ENCODE measurements around the gene TRRAP. TPM values are rescaled to one million over a fixed set of nuclear protein-coding genes. Genes with fewer than 3 reads are reported as not detected.

The TRRAP gene
- total RNA-seq, 1 experiment from 2014 or later, result 55.8 TPM

- BruUV-seq (replicated peaks), result no TSS peak
- Histone ChIP-seq H3K79me2 (ENCODE audit: low read depth) (no peaks in the 10 kb centered on the region), H3K36me3 (ENCODE audit: low read depth) (peaks cover 31% of the 10 kb centered on the region), H3K9me2 (ENCODE audit: insufficient read depth) (no peaks in the 10 kb centered on the region), H3K4me2 (no peak overlapping the region), H3K4me3 (no peak overlapping the region), H3F3A (ENCODE audit: insufficient read depth, low read depth) (no peaks in the 10 kb centered on the region), H3K9me3 (ENCODE audit: insufficient read depth, low read depth) (no peaks in the 10 kb centered on the region), H3K4me1 (replicated peaks; ENCODE audit: insufficient read depth) (no peaks in the 10 kb centered on the region), H2AFZ (no peak overlapping the region), H3K27me3 (ENCODE audit: insufficient read depth, low read depth) (no peaks in the 10 kb centered on the region), H4K20me1 (ENCODE audit: insufficient read depth) (no peaks in the 10 kb centered on the region; the same call in none of the 2 replicates), H3K27ac (no peak overlapping the region)
- TF ChIP-seq, protein P1, sequence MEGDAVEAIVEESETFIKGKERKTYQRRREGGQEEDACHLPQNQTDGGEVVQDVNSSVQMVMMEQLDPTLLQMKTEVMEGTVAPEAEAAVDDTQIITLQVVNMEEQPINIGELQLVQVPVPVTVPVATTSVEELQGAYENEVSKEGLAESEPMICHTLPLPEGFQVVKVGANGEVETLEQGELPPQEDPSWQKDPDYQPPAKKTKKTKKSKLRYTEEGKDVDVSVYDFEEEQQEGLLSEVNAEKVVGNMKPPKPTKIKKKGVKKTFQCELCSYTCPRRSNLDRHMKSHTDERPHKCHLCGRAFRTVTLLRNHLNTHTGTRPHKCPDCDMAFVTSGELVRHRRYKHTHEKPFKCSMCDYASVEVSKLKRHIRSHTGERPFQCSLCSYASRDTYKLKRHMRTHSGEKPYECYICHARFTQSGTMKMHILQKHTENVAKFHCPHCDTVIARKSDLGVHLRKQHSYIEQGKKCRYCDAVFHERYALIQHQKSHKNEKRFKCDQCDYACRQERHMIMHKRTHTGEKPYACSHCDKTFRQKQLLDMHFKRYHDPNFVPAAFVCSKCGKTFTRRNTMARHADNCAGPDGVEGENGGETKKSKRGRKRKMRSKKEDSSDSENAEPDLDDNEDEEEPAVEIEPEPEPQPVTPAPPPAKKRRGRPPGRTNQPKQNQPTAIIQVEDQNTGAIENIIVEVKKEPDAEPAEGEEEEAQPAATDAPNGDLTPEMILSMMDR (conservative IDR thresholded peaks at IDR 0.05), result no peak
- TF ChIP-seq EZH2 (IDR thresholded peaks at IDR 0.05; ENCODE audit: low read depth), result no peak
- intact Hi-C loops (cut with micrococcal nuclease; ENCODE audit: unreplicated experiment), result no loop called here
- no peak for DNase-seq
- ChIA-PET CTCF (no interaction called here), POLR2A (ENCODE audit: unreplicated experiment) (no interaction called here)
Observed at GRCh38 chr7:98964596-98964995, 86.3 kb downstream of the TRRAP start.

GRCh38 chr7:98968621-98969020, 90.3 kb downstream of the TRRAP start:
- Histone ChIP-seq H3K9me2 (ENCODE audit: insufficient read depth) (no peaks in the 10 kb centered on the region), H3K27me3 (ENCODE audit: insufficient read depth, low read depth) (no peaks in the 10 kb centered on the region), H3K27ac (no peak overlapping the region), H3F3A (ENCODE audit: insufficient read depth, low read depth) (no peaks in the 10 kb centered on the region), H3K79me2 (ENCODE audit: low read depth) (no peaks in the 10 kb centered on the region), H3K36me3 (ENCODE audit: low read depth) (peaks cover 31% of the 10 kb centered on the region), H3K4me1 (replicated peaks; ENCODE audit: insufficient read depth) (no peaks in the 10 kb centered on the region), H2AFZ (no peak overlapping the region), H4K20me1 (ENCODE audit: insufficient read depth) (no peaks in the 10 kb centered on the region; the same call in none of the 2 replicates), H3K4me3 (no peak overlapping the region), H3K9me3 (ENCODE audit: insufficient read depth, low read depth) (no peaks in the 10 kb centered on the region), H3K4me2 (no peak overlapping the region)
- DNase-seq, result no peak
- ChIA-PET POLR2A (ENCODE audit: unreplicated experiment) (no interaction called here), CTCF (no interaction called here)
- intact Hi-C loops (cut with micrococcal nuclease; ENCODE audit: unreplicated experiment), result no loop called here
- no peak for TF ChIP-seq EZH2 (IDR thresholded peaks at IDR 0.05; ENCODE audit: low read depth)
- TF ChIP-seq, protein P1 (conservative IDR thresholded peaks at IDR 0.05), result no peak
- BruUV-seq (replicated peaks), result no TSS peak

DNA sequence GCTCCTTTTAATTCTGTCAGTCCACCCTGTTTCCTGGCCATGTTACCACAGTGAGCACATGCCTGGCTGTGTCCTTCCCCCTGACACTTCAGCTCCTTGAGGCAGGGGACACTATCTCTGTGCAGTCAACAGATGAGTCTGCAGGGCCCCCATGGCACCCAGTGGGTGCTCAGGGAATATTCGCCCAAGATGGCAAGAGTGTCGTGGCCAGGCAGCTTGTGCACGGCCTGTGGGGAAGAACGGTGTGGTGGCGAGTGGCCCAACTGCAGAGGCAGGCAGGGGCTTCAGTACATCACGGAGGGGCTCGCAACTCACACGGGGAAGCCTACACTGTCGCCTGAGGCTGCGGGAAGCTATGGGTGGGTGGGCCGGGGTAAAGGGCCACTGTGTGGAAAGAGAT, 91.1 kb downstream of the TRRAP start:
- no TSS peak for BruUV-seq (replicated peaks)
- Histone ChIP-seq H3K79me2 (ENCODE audit: low read depth) (no peaks in the 10 kb centered on the region), H3K4me1 (replicated peaks; ENCODE audit: insufficient read depth) (no peaks in the 10 kb centered on the region), H3K9me2 (ENCODE audit: insufficient read depth) (no peaks in the 10 kb centered on the region), H3K4me3 (no peak overlapping the region), H3K36me3 (ENCODE audit: low read depth) (peaks cover 28% of the 10 kb centered on the region), H3K9me3 (ENCODE audit: insufficient read depth, low read depth) (no peaks in the 10 kb centered on the region), H3F3A (ENCODE audit: insufficient read depth, low read depth) (no peaks in the 10 kb centered on the region), H4K20me1 (ENCODE audit: insufficient read depth) (no peaks in the 10 kb centered on the region; the same call in none of the 2 replicates), H3K27ac (no peak overlapping the region), H2AFZ (no peak overlapping the region), H3K4me2 (no peak overlapping the region), H3K27me3 (ENCODE audit: insufficient read depth, low read depth) (no peaks in the 10 kb centered on the region)
- TF ChIP-seq EZH2 (IDR thresholded peaks at IDR 0.05; ENCODE audit: low read depth), result no peak
- TF ChIP-seq, protein P1 (conservative IDR thresholded peaks at IDR 0.05), result no peak
- ChIA-PET CTCF (no interaction called here), POLR2A (ENCODE audit: unreplicated experiment) (no interaction called here)
- intact Hi-C loops (cut with micrococcal nuclease; ENCODE audit: unreplicated experiment), result no loop called here
- DNase-seq, result no peak
